ENCODE data around the gene ELMOD1.

ELMOD1 gene

DNA sequence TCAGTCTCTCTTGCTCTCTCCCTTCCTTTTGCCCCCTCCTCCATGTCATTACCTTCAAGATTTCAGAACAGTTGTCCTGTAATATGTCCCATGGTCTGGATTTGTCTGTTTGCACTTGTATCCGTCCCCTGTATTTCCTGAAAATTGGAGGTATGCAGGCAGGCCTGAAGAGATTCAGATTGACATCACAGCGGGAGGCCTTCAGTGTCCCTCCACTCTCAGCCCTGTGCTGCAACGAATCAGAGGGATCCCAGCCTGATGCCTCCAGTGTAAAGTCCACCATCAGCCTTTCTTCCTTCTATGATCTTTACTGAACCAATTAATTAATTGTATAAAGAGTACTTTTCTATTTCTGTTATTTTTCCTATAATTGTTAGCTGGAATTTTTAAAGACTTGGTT lies 57.3 kb downstream of the ELMOD1 start:
- DNase-seq (ENCODE audit: low read depth, low spot score) = no peak
- Histone ChIP-seq H3K9me3 (ENCODE audit: low read depth, low read length) (no peaks in the 10 kb centered on the region), H3K36me3 (ENCODE audit: insufficient read depth, low read length) (no peaks in the 10 kb centered on the region), H3K4me3 (no peak overlapping the region), H3K27ac (no peak overlapping the region), H3K9ac (ENCODE audit: insufficient read length) (no peak overlapping the region)
- TF ChIP-seq EZH2 (IDR thresholded peaks at IDR 0.05) (no peak), FOXP2 (optimal IDR thresholded peaks at IDR 0.05; ENCODE audit: control extremely low read depth, extremely low read length, insufficient read depth) (no peak), POLR2AphosphoS5 (IDR thresholded peaks at IDR 0.05; ENCODE audit: borderline replicate concordance, low read depth, low read length) (no peak)

DNA sequence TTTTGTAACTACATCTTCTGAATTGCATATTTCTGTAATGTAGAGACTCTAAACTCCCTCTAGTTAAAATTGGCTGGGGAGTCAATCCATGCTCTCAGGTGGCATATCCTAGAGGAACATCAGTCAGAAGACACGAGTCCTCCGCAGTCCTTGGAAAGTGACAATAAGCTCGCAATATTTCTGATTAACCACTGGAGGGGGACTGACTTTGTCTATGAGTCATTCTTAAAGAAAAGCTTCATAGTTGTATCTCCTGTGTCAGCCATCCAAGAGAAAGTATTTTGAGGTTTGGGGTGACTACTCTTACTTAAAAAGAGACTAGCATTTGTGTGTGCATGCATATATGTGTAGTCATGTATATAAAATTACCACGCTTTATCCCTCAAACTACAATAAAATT lies 60.7 kb downstream of the ELMOD1 start:
- no peaks in the 10 kb centered on the region for H3K9me3 ChIP-seq (ENCODE audit: low read depth, low read length)
- no peak overlapping the region for H3K4me3 ChIP-seq
- no peak overlapping the region for H3K27ac ChIP-seq
- no peak overlapping the region for H3K9ac ChIP-seq (ENCODE audit: insufficient read length)
- H3K36me3 ChIP-seq (ENCODE audit: insufficient read depth, low read length) = no peaks in the 10 kb centered on the region
- no peak for DNase-seq (ENCODE audit: low read depth, low spot score)
- TF ChIP-seq POLR2AphosphoS5 (IDR thresholded peaks at IDR 0.05; ENCODE audit: borderline replicate concordance, low read depth, low read length) (no peak), EZH2 (IDR thresholded peaks at IDR 0.05) (no peak), FOXP2 (optimal IDR thresholded peaks at IDR 0.05; ENCODE audit: control extremely low read depth, extremely low read length, insufficient read depth) (no peak)

DNA sequence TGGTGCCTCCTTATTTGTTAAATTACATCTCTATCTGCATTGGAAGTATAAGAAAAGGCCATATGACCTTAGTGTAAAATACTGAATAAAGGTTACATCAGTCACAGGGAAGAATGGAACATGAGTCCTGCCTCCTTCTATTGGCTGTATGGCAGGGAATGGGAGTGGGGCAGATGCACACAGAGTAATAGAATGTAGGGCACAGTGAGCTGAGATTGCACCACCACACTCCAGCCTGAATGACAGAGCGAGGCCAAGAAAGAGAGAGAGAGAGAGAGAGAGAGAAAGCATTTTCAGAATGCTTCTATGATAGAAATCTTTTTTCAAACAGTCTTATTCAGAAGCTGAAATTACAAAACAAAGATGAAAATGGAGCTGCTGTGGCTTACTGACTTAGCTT lies 62.1 kb downstream of the ELMOD1 start:
- no peaks in the 10 kb centered on the region for H3K9me3 ChIP-seq (ENCODE audit: low read depth, low read length)
- no peak overlapping the region for H3K27ac ChIP-seq
- H3K36me3 ChIP-seq (ENCODE audit: insufficient read depth, low read length) = no peaks in the 10 kb centered on the region
- H3K9ac ChIP-seq (ENCODE audit: insufficient read length) = no peak overlapping the region
- DNase-seq (ENCODE audit: low read depth, low spot score) = no peak
- TF ChIP-seq FOXP2 (optimal IDR thresholded peaks at IDR 0.05; ENCODE audit: control extremely low read depth, extremely low read length, insufficient read depth) = no peak
- TF ChIP-seq EZH2 (IDR thresholded peaks at IDR 0.05) = no peak
- TF ChIP-seq POLR2AphosphoS5 (IDR thresholded peaks at IDR 0.05; ENCODE audit: borderline replicate concordance, low read depth, low read length) = no peak
- H3K4me3 ChIP-seq = no peak overlapping the region

GRCh38 chr11:107655602-107656001 lies 64.7 kb downstream of the ELMOD1 start:
- Histone ChIP-seq H3K9ac (ENCODE audit: insufficient read length) (no peak overlapping the region), H3K36me3 (ENCODE audit: insufficient read depth, low read length) (no peaks in the 10 kb centered on the region), H3K27ac (no peak overlapping the region), H3K9me3 (ENCODE audit: low read depth, low read length) (no peaks in the 10 kb centered on the region), H3K4me3 (no peak overlapping the region)
- TF ChIP-seq FOXP2 (optimal IDR thresholded peaks at IDR 0.05; ENCODE audit: control extremely low read depth, extremely low read length, insufficient read depth) (no peak), POLR2AphosphoS5 (IDR thresholded peaks at IDR 0.05; ENCODE audit: borderline replicate concordance, low read depth, low read length) (no peak), EZH2 (IDR thresholded peaks at IDR 0.05) (no peak)
- no peak for DNase-seq (ENCODE audit: low read depth, low spot score)

DNA sequence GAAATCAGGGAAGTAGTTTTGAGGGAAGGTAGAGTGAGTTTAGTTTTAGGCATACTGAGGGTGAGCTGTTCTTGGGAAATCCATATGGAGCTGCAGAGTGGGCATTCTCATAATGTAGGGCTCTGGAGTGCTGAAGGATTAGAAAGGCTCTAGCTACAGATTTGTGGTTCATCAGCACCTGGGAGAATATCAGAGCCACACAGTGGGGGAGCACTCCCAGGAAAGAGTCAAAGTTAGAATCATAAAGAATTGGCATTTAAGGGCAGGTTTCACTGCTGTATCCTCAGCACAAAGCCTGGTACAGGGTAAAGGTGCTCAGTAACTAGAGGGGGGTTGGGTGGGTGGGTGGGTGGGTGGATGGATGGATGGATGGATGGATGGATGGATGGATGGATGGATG lies 68.4 kb downstream of the ELMOD1 start:
- Histone ChIP-seq H3K9ac (ENCODE audit: insufficient read length) (no peak overlapping the region), H3K9me3 (ENCODE audit: low read depth, low read length) (no peaks in the 10 kb centered on the region), H3K36me3 (ENCODE audit: insufficient read depth, low read length) (no peaks in the 10 kb centered on the region), H3K4me3 (no peak overlapping the region), H3K27ac (no peak overlapping the region)
- DNase-seq (ENCODE audit: low read depth, low spot score) = no peak
- TF ChIP-seq FOXP2 (optimal IDR thresholded peaks at IDR 0.05; ENCODE audit: control extremely low read depth, extremely low read length, insufficient read depth) (no peak), POLR2AphosphoS5 (IDR thresholded peaks at IDR 0.05; ENCODE audit: borderline replicate concordance, low read depth, low read length) (no peak), EZH2 (IDR thresholded peaks at IDR 0.05) (no peak)

- Histone ChIP-seq H3K36me3 (ENCODE audit: insufficient read depth, low read length) (no peaks in the 10 kb centered on the region), H3K9me3 (ENCODE audit: low read depth, low read length) (no peaks in the 10 kb centered on the region), H3K27ac (no peak overlapping the region), H3K9ac (ENCODE audit: insufficient read length) (no peak overlapping the region), H3K4me3 (no peak overlapping the region)
- DNase-seq (ENCODE audit: low read depth, low spot score) = no peak
- TF ChIP-seq POLR2AphosphoS5 (IDR thresholded peaks at IDR 0.05; ENCODE audit: borderline replicate concordance, low read depth, low read length) = no peak
- no peak for TF ChIP-seq FOXP2 (optimal IDR thresholded peaks at IDR 0.05; ENCODE audit: control extremely low read depth, extremely low read length, insufficient read depth)
- TF ChIP-seq EZH2 (IDR thresholded peaks at IDR 0.05) = no peak
Measured at GRCh38 chr11:107660066-107660465, 69.1 kb downstream of the ELMOD1 start.

GRCh38 chr11:107661656-107662055 lies 70.7 kb downstream of the ELMOD1 start:
- TF ChIP-seq FOXP2 (optimal IDR thresholded peaks at IDR 0.05; ENCODE audit: control extremely low read depth, extremely low read length, insufficient read depth) (no peak), EZH2 (IDR thresholded peaks at IDR 0.05) (no peak), POLR2AphosphoS5 (IDR thresholded peaks at IDR 0.05; ENCODE audit: borderline replicate concordance, low read depth, low read length) (no peak)
- H3K4me3 ChIP-seq = no peak overlapping the region
- H3K9ac ChIP-seq (ENCODE audit: insufficient read length) = no peak overlapping the region
- no peak for DNase-seq (ENCODE audit: low read depth, low spot score)
- H3K9me3 ChIP-seq (ENCODE audit: low read depth, low read length) = no peaks in the 10 kb centered on the region
- no peaks in the 10 kb centered on the region for H3K36me3 ChIP-seq (ENCODE audit: insufficient read depth, low read length)
- H3K27ac ChIP-seq = no peak overlapping the region

DNA sequence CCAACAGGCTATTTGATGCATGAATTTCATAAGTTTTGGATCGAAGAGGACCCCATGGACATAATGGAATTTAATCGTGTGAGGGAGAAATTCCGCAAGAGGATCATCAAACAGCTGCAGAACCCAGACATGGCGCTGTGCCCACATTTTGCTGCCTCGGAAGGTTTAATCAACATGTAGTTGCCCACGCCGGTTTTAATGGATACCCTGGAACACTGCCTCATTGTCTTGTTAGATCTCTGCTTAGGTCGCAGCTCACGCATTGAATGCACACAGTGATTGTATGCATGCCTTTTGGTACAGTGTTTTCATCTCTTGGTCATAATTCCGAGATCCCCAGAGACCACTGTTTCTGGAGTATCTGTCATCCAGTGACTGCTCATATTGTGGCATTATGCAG lies 74.1 kb downstream of the ELMOD1 start:
- H3K36me3 ChIP-seq (ENCODE audit: insufficient read depth, low read length) = no peaks in the 10 kb centered on the region
- H3K4me3 ChIP-seq = no peak overlapping the region
- no peak for DNase-seq (ENCODE audit: low read depth, low spot score)
- H3K9me3 ChIP-seq (ENCODE audit: low read depth, low read length) = no peaks in the 10 kb centered on the region
- H3K9ac ChIP-seq (ENCODE audit: insufficient read length) = no peak overlapping the region
- no peak overlapping the region for H3K27ac ChIP-seq
- TF ChIP-seq FOXP2 (optimal IDR thresholded peaks at IDR 0.05; ENCODE audit: control extremely low read depth, extremely low read length, insufficient read depth) = no peak
- no peak for TF ChIP-seq EZH2 (IDR thresholded peaks at IDR 0.05)
- no peak for TF ChIP-seq POLR2AphosphoS5 (IDR thresholded peaks at IDR 0.05; ENCODE audit: borderline replicate concordance, low read depth, low read length)

- TF ChIP-seq EZH2 (IDR thresholded peaks at IDR 0.05) (no peak), FOXP2 (optimal IDR thresholded peaks at IDR 0.05; ENCODE audit: control extremely low read depth, extremely low read length, insufficient read depth) (no peak), POLR2AphosphoS5 (IDR thresholded peaks at IDR 0.05; ENCODE audit: borderline replicate concordance, low read depth, low read length) (no peak)
- no peak for DNase-seq (ENCODE audit: low read depth, low spot score)
- no peaks in the 10 kb centered on the region for H3K9me3 ChIP-seq (ENCODE audit: low read depth, low read length)
- no peak overlapping the region for H3K27ac ChIP-seq
- H3K4me3 ChIP-seq = no peak overlapping the region
- H3K9ac ChIP-seq (ENCODE audit: insufficient read length) = no peak overlapping the region
- H3K36me3 ChIP-seq (ENCODE audit: insufficient read depth, low read length) = no peaks in the 10 kb centered on the region
Measured at GRCh38 chr11:107666911-107667613, 76.1 kb downstream of the ELMOD1 start.
